ENCODE measurements around the gene HEXB. TPM values are rescaled to one million over a fixed set of nuclear protein-coding genes. Genes with fewer than 3 reads are reported as not detected.

The HEXB gene
- total and polyA plus RNA-seq, 2 of the 13 experiments (the other 11 are each of a cell fraction or from before 2014, with no cell fraction given): 100 to 104 TPM

- 26% methylated on average over 5 of the region's 5 CpGs for WGBS (ENCODE audit: low lambda C conversion rate)
- no peak for DNase-seq (ENCODE audit: low spot score)
- CTCF ChIA-PET (ENCODE audit: low intra/inter-chr PET ratio, low total read pairs): no interaction called here
- no peak for ATAC-seq
- POLR2A ChIA-PET: interaction anchor here (0.8 kb wide), 1 partner anchor 13 kb away, joined by 3 read pairs; the partner anchor contains the start of gene ENC1
- TF ChIP-seq ZNF235 (CRISPR knock-in tag; IDR thresholded peaks at IDR 0.05; ENCODE audit: borderline replicate concordance) (no peak), ZNF282 (IDR thresholded peaks at IDR 0.05; ENCODE audit: partially characterized antibody) (no peak), ZBTB33 (CRISPR knock-in tag; IDR thresholded peaks at IDR 0.05) (no peak), SRSF4 (IDR thresholded peaks at IDR 0.05; ENCODE audit: low read depth, low read length, poor library complexity, severe bottlenecking) (no peak), JDP2 (CRISPR knock-in tag; IDR thresholded peaks at IDR 0.05; ENCODE audit: borderline replicate concordance) (no peak), ZNF780A (CRISPR knock-in tag; IDR thresholded peaks at IDR 0.05) (no peak), FOSL1 (CRISPR knock-in tag; IDR thresholded peaks at IDR 0.05; ENCODE audit: borderline replicate concordance) (no peak), ZNF563 (CRISPR knock-in tag; IDR thresholded peaks at IDR 0.05) (no peak)
- Histone ChIP-seq H3K36me3 (replicated peaks in 1 of 2; ENCODE audit: control insufficient read depth in 1 of 2, insufficient read depth in 2 of 2, low read length in 2 of 2) (no peaks in the 10 kb centered on the region), H3K4me3 (replicated peaks in 1 of 3; ENCODE audit: insufficient read depth in 1 of 3, low read depth in 2 of 3, low read length in 3 of 3) (no peak overlapping the region), H3K9ac (ENCODE audit: insufficient read depth, low read depth, low read length) (no peak overlapping the region), H2AFZ (ENCODE audit: low read length) (no peak overlapping the region), H3K4me2 (ENCODE audit: low read depth, low read length) (no peak overlapping the region), H3K79me2 (ENCODE audit: insufficient read depth, low read length) (no peaks in the 10 kb centered on the region), H3K4me1 (ENCODE audit: insufficient read depth, low read length) (peaks cover 15% of the 10 kb centered on the region), H4K20me1 (ENCODE audit: insufficient read depth, low read length) (no peaks in the 10 kb centered on the region), H3K27ac (ENCODE audit: extremely low read length, insufficient read depth, low read length) (no peak overlapping the region), H3K27me3 (ENCODE audit: control insufficient read depth in 1 of 2, insufficient read depth in 2 of 2, low read length in 2 of 2) (peaks cover 0 to 14% of the 10 kb centered on the region in 2 experiments; a peak in 1 of 5 replicates), H3K9me3 (ENCODE audit: low read length) (no peaks in the 10 kb centered on the region)
- in situ Hi-C loops (cut with HindIII; ENCODE audit: extremely low pct_ligation_motif_present, low pct_unique_long_range_greater_than_20kb): no loop called here
- BruUV-seq (replicated peaks): no TSS peak
- FAIRE-seq: no peak
- intact Hi-C loops (cut with micrococcal nuclease; ENCODE audit: unreplicated experiment): no loop called here
Measured at GRCh38 chr5:74653991-74654390, 31.0 kb upstream of the HEXB start.

Measured in HepG2 (cell line).